Measurements from ENCODE around the gene AKNAD1.

AKNAD1 gene

GRCh38 chr1:108780937-108781574 is 75.8 kb downstream of the AKNAD1 start:
- ChIA-PET POLR2A (no interaction called here), CTCF (no interaction called here)
- DNase-seq (ENCODE audit: extremely low spot score) = no peak
- no peak for TF ChIP-seq FOXK2 (IDR thresholded peaks at IDR 0.05)
- no peak for TF ChIP-seq FOXA1 (IDR thresholded peaks at IDR 0.05)
- TF ChIP-seq CTBP1 (IDR thresholded peaks at IDR 0.05; ENCODE audit: borderline replicate concordance) = no peak
- TF ChIP-seq LEF1 (IDR thresholded peaks at IDR 0.05; ENCODE audit: borderline replicate concordance) = no peak
- TF ChIP-seq L3MBTL2 (conservative IDR thresholded peaks at IDR 0.05) = no peak
- no peak for TF ChIP-seq HDGF (IDR thresholded peaks at IDR 0.05; ENCODE audit: borderline replicate concordance)
- TF ChIP-seq ARNT (IDR thresholded peaks at IDR 0.05) = no peak
- TF ChIP-seq BHLHE40 (IDR thresholded peaks at IDR 0.05; ENCODE audit: borderline replicate concordance) = no peak
- TF ChIP-seq ZNF384 (IDR thresholded peaks at IDR 0.05) = no peak
- no peak for TF ChIP-seq FOXM1 (IDR thresholded peaks at IDR 0.05; ENCODE audit: borderline replicate concordance)
- no peak for TF ChIP-seq TARDBP (IDR thresholded peaks at IDR 0.05)
- no peak for TF ChIP-seq NFRKB (IDR thresholded peaks at IDR 0.05)
- no peak for TF ChIP-seq SUZ12 (IDR thresholded peaks at IDR 0.05)
- no peak for TF ChIP-seq ELF4 (IDR thresholded peaks at IDR 0.05)
- no peak for TF ChIP-seq PKNOX1 (IDR thresholded peaks at IDR 0.05)
- TF ChIP-seq SP1 (IDR thresholded peaks at IDR 0.05) = no peak

DNA sequence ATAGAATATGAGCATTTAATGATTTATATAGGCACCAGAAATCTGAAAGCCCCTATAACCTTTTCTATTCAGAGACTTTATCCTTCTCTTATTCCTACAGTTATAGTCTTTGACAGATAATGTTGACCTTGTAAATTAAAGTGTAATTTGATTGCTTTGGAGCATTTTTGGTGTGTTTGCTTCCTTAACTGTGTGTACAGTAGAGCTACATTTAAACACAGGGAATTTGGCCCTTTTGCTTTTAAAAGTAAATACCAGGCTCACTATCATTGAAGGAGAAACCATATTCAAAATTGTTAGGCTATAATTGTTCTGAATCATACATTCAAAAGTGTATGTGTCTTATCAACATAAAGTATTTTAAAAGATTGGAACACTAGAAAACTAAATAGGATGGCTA is 77.4 kb downstream of the AKNAD1 start:
- DNase-seq (ENCODE audit: extremely low spot score) = no peak
- TF ChIP-seq NFRKB (IDR thresholded peaks at IDR 0.05) (no peak), SP1 (IDR thresholded peaks at IDR 0.05) (no peak), ARNT (IDR thresholded peaks at IDR 0.05) (no peak), PKNOX1 (IDR thresholded peaks at IDR 0.05) (no peak), HDGF (IDR thresholded peaks at IDR 0.05; ENCODE audit: borderline replicate concordance) (no peak), FOXK2 (IDR thresholded peaks at IDR 0.05) (no peak), FOXA1 (IDR thresholded peaks at IDR 0.05) (no peak), LEF1 (IDR thresholded peaks at IDR 0.05; ENCODE audit: borderline replicate concordance) (no peak), ELF4 (IDR thresholded peaks at IDR 0.05) (no peak), CTBP1 (IDR thresholded peaks at IDR 0.05; ENCODE audit: borderline replicate concordance) (no peak), FOXM1 (IDR thresholded peaks at IDR 0.05; ENCODE audit: borderline replicate concordance) (no peak), L3MBTL2 (conservative IDR thresholded peaks at IDR 0.05) (no peak), TARDBP (IDR thresholded peaks at IDR 0.05) (no peak), BHLHE40 (IDR thresholded peaks at IDR 0.05; ENCODE audit: borderline replicate concordance) (no peak), ZNF384 (IDR thresholded peaks at IDR 0.05) (no peak), SUZ12 (IDR thresholded peaks at IDR 0.05) (no peak)
- POLR2A ChIA-PET = no interaction called here
- CTCF ChIA-PET = no interaction called here

- no peak for DNase-seq (ENCODE audit: extremely low spot score)
- ChIA-PET CTCF (no interaction called here), POLR2A (no interaction called here)
- TF ChIP-seq FOXA1 (IDR thresholded peaks at IDR 0.05) = no peak
- TF ChIP-seq PKNOX1 (IDR thresholded peaks at IDR 0.05) = no peak
- no peak for TF ChIP-seq FOXK2 (IDR thresholded peaks at IDR 0.05)
- no peak for TF ChIP-seq CTBP1 (IDR thresholded peaks at IDR 0.05; ENCODE audit: borderline replicate concordance)
- no peak for TF ChIP-seq ARNT (IDR thresholded peaks at IDR 0.05)
- TF ChIP-seq SUZ12 (IDR thresholded peaks at IDR 0.05) = no peak
- TF ChIP-seq HDGF (IDR thresholded peaks at IDR 0.05; ENCODE audit: borderline replicate concordance) = no peak
- no peak for TF ChIP-seq TARDBP (IDR thresholded peaks at IDR 0.05)
These were observed 79.1 kb downstream of the AKNAD1 start for GRCh38 chr1:108777839-108778238.

GRCh38 chr1:108767708-108768107 is 89.2 kb downstream of the AKNAD1 start:
- no peak for TF ChIP-seq ZNF384 (IDR thresholded peaks at IDR 0.05)
- DNase-seq (ENCODE audit: extremely low spot score) = no peak
- CTCF ChIA-PET = no interaction called here
- POLR2A ChIA-PET = no interaction called here

DNA sequence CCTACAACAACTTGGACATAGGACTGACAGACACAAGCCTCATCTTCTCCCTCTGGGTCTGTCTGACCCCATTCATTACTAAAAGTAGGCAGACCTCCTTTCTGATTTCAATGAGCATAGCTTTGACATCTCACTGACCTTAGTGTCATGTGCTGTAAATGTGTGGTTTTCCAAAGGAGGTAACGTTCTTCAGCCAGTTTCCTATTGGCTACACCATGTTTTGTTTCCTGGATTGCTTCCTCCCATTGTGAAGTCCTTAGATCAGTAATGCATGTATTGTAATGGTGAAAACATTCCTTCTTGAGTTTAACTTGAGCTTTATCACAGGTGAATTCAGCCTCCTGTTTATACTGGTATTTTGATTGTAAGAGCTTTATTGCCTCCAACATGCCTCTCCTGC is 89.8 kb downstream of the AKNAD1 start:
- no peak for DNase-seq (ENCODE audit: extremely low spot score)
- ChIA-PET POLR2A (no interaction called here), CTCF (no interaction called here)
- no peak for TF ChIP-seq FOXM1 (IDR thresholded peaks at IDR 0.05; ENCODE audit: borderline replicate concordance)
- TF ChIP-seq L3MBTL2 (conservative IDR thresholded peaks at IDR 0.05) = no peak
- no peak for TF ChIP-seq HDGF (IDR thresholded peaks at IDR 0.05; ENCODE audit: borderline replicate concordance)
- TF ChIP-seq PKNOX1 (IDR thresholded peaks at IDR 0.05) = no peak
- TF ChIP-seq ARNT (IDR thresholded peaks at IDR 0.05) = no peak
- no peak for TF ChIP-seq LEF1 (IDR thresholded peaks at IDR 0.05; ENCODE audit: borderline replicate concordance)
- no peak for TF ChIP-seq TARDBP (IDR thresholded peaks at IDR 0.05)
- TF ChIP-seq FOXK2 (IDR thresholded peaks at IDR 0.05) = no peak
- TF ChIP-seq ELF4 (IDR thresholded peaks at IDR 0.05) = no peak
- TF ChIP-seq BHLHE40 (IDR thresholded peaks at IDR 0.05; ENCODE audit: borderline replicate concordance) = no peak
- TF ChIP-seq ZNF384 (IDR thresholded peaks at IDR 0.05) = no peak
- TF ChIP-seq SUZ12 (IDR thresholded peaks at IDR 0.05) = no peak
- no peak for TF ChIP-seq FOXA1 (IDR thresholded peaks at IDR 0.05)
- TF ChIP-seq NFRKB (IDR thresholded peaks at IDR 0.05) = no peak
- TF ChIP-seq SP1 (IDR thresholded peaks at IDR 0.05) = no peak
- no peak for TF ChIP-seq CTBP1 (IDR thresholded peaks at IDR 0.05; ENCODE audit: borderline replicate concordance)

Measured in HEK293T (cell line).